H54 (cell line): ENCODE results near the gene NEK6.

Experiments used
- DNase-seq: peaks from one replicate; pipeline ENCODE4 v3.0.0; 2011; ENCODE audit warnings: low spot score, mixed read lengths; ENCODE audit not compliant: insufficient read length
- FAIRE-seq: peaks from 3 replicates; lab custom pipeline; 2011; peaks lifted over from hg19 to GRCh38; lab: Jason Lieb, UNC
- POLR2A ChIP-seq: IDR thresholded peaks from 2 replicates; pipeline ENCODE4 v1.6.1; 2011; ENCODE audit warnings: low read depth, mild to moderate bottlenecking, low read length

Gene NEK6

DNA sequence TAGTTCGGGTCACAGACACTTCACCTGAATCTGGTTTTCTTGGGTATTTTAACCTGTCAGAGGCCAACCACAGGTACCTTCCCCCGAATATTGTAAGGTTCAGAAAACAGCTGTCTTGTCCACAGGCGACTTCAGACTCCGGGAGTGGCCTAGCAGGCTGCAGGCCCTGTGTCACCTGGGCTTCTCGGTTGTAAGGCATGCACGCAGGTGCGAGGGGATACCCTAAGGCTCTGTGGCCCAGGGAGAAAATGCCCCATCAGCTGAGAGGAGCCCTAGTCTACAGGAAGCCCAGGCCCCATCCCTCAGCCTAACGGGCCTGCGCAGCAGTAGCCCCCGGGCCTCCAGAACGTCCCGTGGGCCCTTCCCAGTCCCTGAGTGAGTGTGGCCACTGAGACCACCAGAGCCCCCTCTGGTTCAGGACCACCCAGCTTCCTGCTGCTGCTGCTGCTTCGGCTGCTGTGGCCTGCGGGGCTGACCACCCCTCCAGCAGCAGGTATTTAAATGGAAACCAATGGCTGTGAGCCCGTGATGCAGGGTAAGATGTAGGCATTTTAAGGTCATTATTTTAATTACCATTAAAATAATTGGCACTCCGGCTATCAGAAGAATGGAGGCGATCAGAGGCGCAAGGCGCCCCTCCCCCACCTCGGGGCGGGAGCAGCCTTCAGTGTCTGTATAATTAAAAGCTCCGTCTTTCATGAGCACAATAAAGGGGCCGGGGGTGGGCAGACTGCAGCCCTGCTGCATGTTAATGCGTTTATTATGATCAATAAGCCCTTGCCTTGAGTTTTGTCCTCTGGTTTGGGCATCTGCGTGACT, 92.1 kb downstream of the NEK6 start:
- DNase-seq: no peak
- no peak for TF ChIP-seq POLR2A

DNA sequence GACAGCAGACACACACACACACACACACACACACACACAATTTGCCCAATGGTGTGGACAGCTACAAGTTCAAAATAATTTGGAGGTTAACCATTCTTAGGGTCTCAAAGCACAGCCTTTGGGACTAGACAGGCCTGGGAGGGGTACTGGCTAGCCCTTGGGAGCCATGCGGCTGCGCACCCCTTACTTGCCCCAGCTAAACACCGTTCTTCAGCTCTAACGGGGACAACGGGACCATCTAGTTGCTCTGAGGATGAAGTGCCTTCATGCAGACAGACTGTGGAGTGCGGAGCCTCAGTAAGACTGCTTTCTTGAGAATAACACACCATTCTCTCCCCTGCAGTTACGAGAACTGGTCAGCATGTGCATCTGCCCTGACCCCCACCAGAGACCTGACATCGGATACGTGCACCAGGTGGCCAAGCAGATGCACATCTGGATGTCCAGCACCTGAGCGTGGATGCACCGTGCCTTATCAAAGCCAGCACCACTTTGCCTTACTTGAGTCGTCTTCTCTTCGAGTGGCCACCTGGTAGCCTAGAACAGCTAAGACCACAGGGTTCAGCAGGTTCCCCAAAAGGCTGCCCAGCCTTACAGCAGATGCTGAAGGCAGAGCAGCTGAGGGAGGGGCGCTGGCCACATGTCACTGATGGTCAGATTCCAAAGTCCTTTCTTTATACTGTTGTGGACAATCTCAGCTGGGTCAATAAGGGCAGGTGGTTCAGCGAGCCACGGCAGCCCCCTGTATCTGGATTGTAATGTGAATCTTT, 92.9 kb downstream of the NEK6 start:
- FAIRE-seq (no peak), DNase-seq (no peak)
- no peak for TF ChIP-seq POLR2A

More for the DNA sequence above, 92.1 kb downstream of the NEK6 start:
- FAIRE-seq: no peak

DNA sequence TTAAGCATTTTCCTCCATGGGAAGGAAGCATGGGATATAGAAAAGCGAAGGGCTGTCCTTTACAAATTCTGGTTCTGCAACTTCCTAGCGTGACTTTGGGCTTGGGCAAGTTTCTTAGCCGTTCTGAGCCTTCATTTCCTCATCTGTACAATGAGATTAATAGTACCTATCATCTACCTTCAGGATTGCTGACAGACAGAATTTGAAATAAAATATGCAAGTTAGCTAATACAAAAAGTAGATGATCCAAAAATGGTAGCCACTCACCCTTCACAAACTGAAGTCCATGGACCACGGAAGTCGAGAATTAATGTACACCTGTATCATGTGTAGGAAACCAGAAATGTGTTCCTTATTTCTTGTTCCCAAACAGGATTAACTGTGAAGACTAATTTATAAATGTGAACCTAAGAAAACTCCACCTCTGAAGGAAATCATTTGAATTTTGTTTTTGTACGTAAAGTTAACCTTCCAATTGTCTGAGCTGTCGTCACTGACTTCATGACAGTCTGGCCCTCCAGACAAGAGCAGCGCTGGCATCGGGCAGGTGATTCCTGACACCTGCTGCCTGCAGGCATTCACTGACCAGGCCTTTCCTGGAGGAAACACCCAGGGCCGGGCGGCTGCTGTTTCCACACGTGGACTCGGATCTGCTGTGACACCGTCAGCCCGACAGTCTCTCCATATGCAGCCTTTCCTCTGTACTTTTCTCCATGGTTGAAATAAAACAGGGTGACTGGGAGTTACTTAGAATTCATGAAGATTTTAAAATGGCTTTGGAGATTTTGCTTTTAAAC, 94.1 kb downstream of the NEK6 start:
- TF ChIP-seq POLR2A: no peak
- no peak for FAIRE-seq
- DNase-seq: no peak

DNA sequence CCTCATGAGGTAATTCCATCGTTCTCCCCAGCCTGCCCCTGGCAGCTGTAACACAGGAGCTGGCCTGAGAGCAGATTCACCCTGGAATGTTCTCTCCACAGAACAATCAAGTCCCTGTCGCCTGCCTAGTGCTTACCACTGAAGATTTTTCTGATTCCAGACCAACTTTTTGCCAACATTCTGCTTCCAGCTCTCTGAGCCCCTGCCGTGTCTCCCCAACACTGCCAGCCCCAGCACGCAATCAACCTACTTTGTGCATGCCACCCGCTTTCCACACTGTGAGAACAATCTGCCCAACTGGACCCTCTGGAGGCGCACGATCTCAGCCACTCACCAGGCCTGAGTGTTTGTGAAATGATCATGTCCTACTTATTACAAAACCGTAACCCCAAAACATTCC, 94.9 kb downstream of the NEK6 start:
- FAIRE-seq (no peak), DNase-seq (no peak)
- no peak for TF ChIP-seq POLR2A

DNA sequence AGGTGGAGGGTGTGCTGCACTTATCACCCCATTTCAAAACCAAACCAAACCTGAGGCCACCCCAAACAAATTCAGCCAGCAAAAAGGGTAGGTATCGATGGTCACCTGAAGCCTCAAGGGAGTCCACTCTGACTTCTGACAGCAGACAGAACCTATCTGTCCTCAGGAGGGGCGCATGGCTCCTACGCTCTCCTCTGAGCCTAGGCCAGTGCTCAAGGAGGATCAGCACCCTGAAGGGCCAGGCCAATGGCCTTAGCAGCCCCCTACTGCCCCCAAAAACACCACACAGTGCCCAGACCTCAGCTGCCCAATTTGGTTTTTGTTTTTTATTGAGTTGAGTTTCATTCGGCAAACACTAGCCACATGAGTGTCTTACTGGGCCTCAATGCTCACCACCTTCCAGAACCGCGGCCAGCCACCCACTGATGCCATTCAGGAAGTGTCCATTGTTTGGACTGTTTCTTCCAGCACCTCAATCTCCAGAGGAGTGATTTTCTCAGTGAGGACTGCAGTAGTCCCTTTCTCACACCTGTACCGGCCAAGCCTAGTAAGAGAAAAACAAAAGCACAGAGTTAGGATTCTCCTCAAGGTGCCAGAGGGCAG, 95.5 kb downstream of the NEK6 start:
- no peak for TF ChIP-seq POLR2A
- DNase-seq (no peak), FAIRE-seq (no peak)

DNA sequence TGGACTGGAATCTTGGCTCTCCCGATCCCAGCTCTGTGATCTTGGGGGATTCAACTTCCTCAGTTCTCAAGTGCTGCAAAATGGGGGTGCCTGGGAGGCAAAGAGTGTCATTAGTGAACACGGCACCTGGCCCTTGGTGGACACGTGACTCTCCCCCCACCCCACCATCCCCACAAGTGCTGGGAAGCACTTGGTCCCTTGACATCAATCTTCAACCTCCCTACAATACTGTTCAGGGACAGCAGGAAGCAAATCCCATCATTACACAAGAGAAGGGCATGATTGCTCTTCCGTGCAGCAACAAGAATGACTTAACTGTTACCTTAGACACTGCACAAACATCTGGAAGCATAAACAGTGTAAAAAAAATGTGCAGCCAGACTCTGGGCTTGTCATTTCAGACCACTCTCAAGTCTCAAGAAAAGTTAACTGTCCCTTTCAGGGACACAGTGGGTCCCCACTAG, 96.1 kb downstream of the NEK6 start:
- DNase-seq (no peak), FAIRE-seq (no peak)
- no peak for TF ChIP-seq POLR2A

DNA sequence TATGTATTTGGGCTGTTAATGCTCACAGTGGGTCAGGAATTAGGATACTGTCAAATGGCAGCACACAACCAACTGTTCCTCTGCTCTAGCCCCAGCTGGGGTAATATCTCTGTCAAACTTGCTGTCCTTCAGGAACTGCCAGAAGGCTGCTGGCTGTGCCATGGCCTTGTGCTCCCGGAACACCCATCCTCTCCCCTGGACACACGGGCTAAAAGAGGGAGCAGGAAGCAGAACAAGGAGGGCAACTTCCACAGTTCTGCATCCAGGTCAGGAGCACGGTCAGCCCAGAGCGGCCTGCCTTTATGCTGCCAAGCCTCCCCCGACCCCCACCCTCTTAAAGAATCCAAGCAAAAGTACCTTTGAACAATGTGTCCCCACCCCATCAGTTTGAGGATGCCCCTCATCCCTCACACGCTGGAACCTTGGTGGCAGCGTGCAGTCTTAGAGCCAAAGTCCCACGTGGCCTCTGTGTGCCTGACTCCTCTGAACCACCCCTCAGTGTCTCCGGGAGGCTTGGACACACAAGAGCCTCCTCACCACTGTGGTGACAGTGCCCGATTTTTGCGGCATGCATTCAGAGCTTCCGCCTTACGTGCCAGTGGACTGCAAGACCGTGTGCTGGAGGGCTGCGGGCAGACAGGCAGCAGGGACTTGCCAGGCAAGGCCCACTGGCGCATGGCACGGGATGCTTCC, 96.7 kb downstream of the NEK6 start:
- TF ChIP-seq POLR2A: no peak
- no peak for FAIRE-seq
- DNase-seq: no peak

DNA sequence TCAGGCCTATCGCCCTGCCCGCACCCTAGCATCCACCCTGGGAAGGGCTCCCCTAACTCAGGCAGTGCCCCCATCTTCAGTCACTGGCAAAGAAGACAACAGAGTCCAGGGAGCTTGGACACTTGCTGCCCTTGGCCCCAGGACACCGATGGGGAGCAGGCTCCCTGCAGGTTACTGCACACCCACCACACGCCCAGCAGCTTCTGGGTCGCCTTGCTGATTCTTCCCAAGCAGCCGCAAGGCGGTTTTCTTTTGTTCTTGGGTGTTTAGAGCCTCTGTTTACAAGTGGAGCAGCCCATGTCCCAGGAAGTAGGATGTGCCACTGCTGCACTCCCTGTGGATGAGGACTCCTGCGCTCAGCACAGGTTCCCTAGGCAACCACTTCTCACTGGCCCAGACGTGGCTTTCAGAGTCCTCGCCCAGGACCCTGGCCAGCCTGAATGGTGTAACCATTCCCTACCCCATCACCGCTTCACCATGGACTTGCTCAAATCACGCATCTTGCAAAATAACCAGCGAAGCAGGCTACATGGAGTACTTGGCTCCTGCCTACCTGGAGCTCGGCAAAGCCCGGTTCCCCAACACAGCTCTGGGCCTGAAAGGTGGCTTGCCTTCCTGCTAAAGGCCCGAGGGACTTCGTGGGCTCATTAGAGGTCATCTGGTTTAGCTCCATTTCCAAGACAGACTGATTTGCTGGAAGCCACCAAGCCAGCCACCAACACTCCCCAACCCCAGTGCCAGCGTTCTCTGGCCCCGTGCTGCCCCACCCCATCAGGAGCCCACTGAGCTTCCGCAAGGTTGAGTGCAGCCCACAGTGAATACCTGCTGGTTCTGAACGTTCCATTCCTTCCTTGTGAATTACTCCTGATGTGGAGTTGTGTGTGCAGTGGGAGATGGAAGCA, 97.5 kb downstream of the NEK6 start:
- no peak for DNase-seq
- TF ChIP-seq POLR2A: no peak
- no peak for FAIRE-seq

DNA sequence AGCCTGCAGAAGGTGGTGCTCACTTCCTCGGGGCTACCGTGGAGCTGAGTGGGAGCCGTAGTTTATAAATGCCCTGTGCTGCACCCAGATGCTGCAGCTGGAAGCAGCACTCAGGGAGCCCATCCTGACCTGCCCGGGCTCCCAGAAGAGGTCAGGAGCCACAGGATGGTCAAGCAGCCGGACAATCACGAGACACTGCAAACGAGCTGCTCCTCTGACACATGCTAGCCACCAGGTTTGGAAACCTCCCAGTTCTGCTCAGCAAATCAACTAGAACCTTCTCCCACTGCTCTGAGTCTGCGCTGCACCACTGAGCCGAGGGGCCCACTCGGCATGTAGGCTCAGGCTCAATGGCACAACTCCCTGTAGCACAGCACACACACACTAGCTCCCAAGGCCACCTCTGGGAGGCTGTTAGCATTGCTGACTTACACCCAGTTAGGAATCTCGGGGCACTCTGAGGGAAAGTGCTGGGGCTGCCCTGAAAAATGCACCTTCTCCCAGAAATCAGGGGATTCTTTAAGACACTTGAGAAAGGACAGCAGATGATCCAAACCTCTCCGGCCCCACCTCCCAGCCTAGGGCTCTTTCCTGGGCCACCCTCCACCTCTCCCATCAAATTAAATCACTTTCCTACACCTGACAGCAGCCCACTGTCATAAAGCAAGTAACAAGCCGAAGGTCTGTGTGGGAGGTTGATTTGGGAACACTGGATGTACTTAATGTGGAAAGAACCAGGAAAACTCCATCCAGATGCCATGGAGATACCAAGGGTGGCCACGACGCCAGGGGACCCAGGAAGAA, 98.4 kb downstream of the NEK6 start:
- FAIRE-seq (no peak), DNase-seq (no peak)
- TF ChIP-seq POLR2A: no peak

DNA sequence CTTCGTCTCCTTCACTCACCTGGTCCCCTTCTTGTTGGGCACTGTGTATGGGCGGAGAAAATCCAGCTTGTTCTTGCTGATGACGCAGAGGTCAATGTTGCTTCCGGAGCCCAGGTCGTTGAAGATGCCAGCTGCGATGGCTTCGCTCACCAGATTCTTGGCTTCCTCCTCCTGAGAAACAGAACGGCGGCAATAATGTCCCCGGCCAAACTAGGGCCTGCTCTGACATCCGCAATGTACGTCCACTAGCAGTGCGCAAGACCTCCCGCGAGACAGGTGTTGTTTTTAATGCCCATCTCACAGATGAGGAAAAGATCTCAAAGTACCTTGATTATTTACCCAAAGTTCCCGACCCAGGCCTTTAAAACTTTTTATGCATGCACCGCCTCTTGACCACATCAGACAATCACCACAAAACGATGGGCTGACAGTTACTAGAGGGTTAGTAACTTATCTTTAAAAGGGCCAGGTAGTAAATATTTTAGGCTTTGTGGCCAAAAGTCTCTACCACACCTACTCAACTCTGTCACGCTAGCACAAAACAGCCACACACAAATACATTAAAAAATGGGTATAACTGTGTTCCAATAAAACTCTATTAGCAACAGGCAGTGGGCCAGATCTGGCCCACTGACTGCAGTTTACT, 99.1 kb downstream of the NEK6 start:
- no peak for TF ChIP-seq POLR2A
- no peak for DNase-seq
- no peak for FAIRE-seq
